M059J (cell line): ENCODE data around the gene GADD45B. TPM values are rescaled to one million over a fixed set of nuclear protein-coding genes. Genes with fewer than 3 reads are reported as not detected.

Experiments
- DNase-seq: peaks from one replicate; pipeline ENCODE4 v3.0.0-alpha.2; 2012; ENCODE audit warnings: low read depth
- total RNA-seq: library from RNA; depleted of rRNA; stranded (reverse); fragments of >200 nt; shearing (Covaris generic); gene quantifications from 2 replicates; pipeline ENCODE4 v1.2.3, GENCODE V29; 2014; rRNA removed

Gene GADD45B
- total RNA-seq, 1 experiment from 2014 or later, result 54.0 TPM

GRCh38 chr19:2514981-2515518, 39.1 kb downstream of the GADD45B start:
- DNase-seq, result no peak

- DNase-seq, result no peak
Measured at GRCh38 chr19:2516727-2517126, 40.8 kb downstream of the GADD45B start.

GRCh38 chr19:2517881-2518601, 42.1 kb downstream of the GADD45B start:
- DNase-seq, result peak; percentile 57

DNA sequence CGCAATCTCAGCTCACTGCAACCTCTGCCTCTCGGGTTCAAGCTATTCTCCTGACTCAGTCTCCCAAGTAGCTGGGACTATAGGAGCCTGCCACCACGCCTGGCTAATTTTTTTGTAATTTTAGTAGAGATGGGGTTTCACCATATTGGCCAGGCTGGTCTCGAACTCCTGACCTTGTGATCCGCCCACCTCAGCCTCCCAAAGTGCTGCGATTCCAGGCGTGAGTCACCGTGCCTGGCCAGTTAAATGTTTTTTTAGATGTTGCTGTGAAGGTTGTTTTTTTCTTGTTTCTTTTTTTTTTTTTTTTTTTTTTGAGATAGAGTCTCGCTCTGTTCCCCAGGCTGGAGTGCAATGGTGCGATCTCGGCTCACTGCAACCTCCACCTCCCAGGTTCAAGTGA, 42.9 kb downstream of the GADD45B start:
- DNase-seq, result peak; percentile 49

DNA sequence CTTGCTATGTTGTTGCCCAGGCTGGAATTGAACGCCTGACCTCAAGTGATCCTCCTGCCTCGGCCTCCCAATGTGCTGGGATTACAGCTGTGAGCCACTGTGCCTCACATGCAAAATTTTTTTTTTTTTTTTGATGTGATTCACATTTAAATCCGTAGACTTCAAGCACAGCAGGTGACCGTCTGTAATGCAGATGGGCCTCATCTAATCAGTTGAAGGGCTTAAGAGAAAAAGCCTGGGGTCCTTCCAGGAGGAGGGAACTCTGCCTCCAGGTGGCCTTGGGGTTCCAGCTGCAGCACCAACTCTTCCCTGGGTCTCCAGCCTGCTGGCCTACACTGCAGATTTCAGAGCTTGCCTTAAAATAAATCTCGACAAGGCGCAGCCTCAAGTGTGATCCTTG, 43.6 kb downstream of the GADD45B start:
- no peak for DNase-seq

DNA sequence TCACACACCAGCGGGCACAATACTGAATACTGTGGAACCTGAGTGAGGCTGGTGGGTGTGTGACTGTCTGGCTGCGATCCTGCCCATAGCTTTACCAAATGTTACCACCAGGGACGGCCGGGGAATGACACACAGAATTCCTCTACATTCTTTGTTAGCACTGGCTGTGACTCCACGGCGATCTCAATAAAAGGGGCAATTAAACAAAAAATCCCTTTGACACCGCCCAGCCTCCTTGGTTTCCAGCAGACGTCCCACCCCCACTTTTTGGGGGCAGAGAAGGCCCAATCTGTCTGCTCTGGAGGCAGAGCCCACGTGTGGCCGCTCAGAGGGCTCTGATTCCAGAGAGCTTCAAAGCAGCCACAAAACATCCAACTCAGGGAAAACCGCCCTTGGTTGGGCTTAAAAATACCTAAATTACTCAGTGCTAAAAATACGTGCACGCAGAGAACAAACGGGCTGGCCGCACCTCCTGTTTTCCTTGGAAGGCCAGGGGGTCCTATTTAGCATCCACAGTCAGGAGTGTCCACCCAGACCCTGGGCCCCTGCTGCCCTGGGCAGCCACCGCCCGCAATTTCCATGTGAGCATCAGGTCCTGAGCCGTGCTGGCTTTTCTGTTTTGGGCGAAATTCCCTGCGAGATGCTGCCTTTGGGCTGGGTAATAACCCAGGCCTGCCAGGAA, 47.8 kb downstream of the GADD45B start:
- DNase-seq, result peak; percentile 79

DNA sequence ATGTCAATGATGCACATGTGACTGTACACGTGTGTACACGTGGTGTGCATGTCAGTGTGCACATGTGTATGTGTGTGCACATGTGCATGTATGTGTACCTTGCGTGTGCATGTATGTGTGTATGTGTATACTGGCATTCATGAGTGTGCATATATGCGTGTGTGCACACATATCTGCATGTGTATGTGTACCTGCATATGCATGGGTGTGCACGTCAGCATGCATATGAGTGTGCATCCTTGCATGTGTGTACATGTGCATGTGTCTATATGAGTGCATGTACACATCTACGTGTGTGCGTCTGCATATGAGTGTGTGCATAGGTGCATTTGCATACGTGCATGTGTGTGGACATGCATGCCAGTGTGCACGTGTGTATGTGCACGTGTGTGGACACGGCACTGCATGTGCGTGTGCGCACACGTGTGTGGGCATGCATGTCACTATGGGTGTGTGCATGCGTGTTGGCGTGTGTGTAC, 48.5 kb downstream of the GADD45B start:
- DNase-seq, result no peak

DNA sequence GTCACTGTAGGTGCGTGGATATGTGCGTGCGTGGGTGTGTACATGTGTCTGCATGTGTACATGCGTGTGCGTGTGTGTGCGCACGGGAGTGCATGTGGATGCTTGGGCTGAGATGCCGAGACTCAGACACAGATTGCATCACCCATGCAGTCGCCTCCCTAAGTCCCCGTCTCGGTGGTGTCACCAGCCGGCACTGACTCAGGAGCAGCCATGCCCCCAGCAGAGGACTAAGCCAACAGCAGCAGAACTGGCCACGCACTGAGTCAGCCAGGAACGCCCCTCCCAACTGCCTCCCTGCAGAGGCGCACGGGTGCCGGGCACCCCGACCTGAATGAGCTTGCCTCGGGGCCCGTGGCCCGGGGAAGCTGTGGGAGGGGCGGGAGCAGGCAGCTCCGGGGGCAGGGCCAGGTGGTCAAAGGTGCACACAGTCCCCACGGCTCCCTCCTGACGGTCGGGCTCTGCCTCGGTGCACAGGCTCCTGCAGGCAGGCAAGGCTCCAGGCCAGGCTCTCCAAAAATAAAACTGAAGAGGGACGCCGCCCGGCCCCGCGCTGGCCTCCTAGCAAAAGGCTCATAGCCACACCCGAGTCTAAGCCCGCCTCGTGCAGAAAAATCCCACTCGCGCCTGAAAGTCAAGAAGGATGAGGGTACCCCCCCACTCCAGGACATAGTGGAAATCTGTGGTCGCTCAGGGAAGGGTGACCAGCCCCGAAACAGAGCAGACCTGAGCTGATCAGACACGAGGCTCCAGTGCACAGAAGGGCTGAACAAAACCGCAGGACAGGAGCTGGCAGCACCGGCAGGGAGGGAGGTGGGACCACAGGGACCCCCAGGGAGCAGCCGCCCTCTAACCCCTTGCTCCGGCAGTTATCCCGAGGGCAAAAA, 49.2 kb downstream of the GADD45B start:
- peak; percentile 93 for DNase-seq

GRCh38 chr19:2527171-2527570, 51.2 kb downstream of the GADD45B start:
- DNase-seq, result no peak

DNA sequence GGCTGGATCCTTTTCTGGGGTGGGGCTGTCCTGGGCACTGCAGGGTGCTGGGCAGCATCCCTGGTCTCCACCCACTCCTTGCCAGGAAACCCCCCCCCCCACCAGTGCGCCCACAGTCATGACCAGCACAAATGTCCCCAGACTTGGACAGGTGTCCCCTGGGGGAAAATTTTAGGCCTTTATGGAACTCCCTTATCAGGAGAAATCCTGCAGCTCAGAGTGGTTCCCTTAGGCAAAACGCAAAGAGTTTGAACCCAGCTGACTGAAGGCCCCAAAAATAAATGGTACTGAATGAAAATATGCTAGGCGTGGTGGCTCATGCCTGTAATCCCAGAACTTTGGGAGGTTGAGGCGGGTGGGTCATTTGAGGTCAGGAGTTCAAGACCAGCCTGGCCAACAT, 51.8 kb downstream of the GADD45B start:
- DNase-seq, result no peak

Other genes starting within 250 kb of the GADD45B start
- gene PLEKHJ1, start 239.8 kb upstream of the GADD45B start, total RNA-seq, result 75.4 and 79.5 TPM in 2 replicates
- 36.9 and 44.0 TPM in 2 replicates for gene SF3A2, start 239.3 kb upstream of the GADD45B start, total RNA-seq
- 1.5 and 2.9 TPM in 2 replicates for gene AMH, start 226.8 kb upstream of the GADD45B start, total RNA-seq
- gene JSRP1, start 219.7 kb upstream of the GADD45B start, total RNA-seq, result not detected in 2 replicates
- gene PEAK3, start 194.0 kb upstream of the GADD45B start, total RNA-seq, result not detected in 2 replicates
- not detected in 2 replicates for gene LINGO3, start 168.0 kb upstream of the GADD45B start, total RNA-seq
- 275 and 327 TPM in 2 replicates for gene LSM7, start 147.5 kb upstream of the GADD45B start, total RNA-seq
- gene SPPL2B, start 147.4 kb upstream of the GADD45B start, total RNA-seq, result 17.2 and 31.9 TPM in 2 replicates
- not detected in 2 replicates for gene TMPRSS9, start 115.9 kb upstream of the GADD45B start, total RNA-seq
- gene TIMM13, start 48.5 kb upstream of the GADD45B start, total RNA-seq, result 38.5 and 48.3 TPM in 2 replicates
- gene LMNB2, start 19.2 kb upstream of the GADD45B start, total RNA-seq, result 57.9 and 114 TPM in 2 replicates
- gene GNG7, start 226.6 kb downstream of the GADD45B start, total RNA-seq, result 0.12 TPM in 1 of 2 replicates, not detected in the other
- 1.2 and 1.6 TPM in 2 replicates for gene DIRAS1, start 245.2 kb downstream of the GADD45B start, total RNA-seq